Measurements from ENCODE around the gene SEPHS2. TPM values are rescaled to one million over a fixed set of nuclear protein-coding genes. Genes with fewer than 3 reads are reported as not detected.

Gene SEPHS2
- total RNA-seq, 1 experiment from 2014 or later: 52.6 TPM

- Histone ChIP-seq H3K56ac (ENCODE audit: insufficient read length, low read depth, low read length) (no peak within 1 kb of the TSS), H2BK12ac (ENCODE audit: insufficient read length, low read depth, low read length) (no peak within 1 kb of the TSS), H3K14ac (ENCODE audit: insufficient read depth, low read length) (peak within 1 kb of the TSS; percentile 87), H2BK120ac (ENCODE audit: low read depth, low read length, poor library complexity, severe bottlenecking) (no peak within 1 kb of the TSS), H3K4me1 (ENCODE audit: insufficient read depth, low read length) (no peaks in the 10 kb centered on the region), H3K9ac (ENCODE audit: extremely low read depth, insufficient read length, low read length) (peak within 1 kb of the TSS; percentile 60), H3T11ph (ENCODE audit: low read length) (no peak within 1 kb of the TSS), H4K8ac (replicated peaks; ENCODE audit: insufficient read length, low read depth, low read length) (no peak within 1 kb of the TSS), H4K5ac (ENCODE audit: insufficient read length, low read depth, low read length) (peak within 1 kb of the TSS; percentile 27), H4K91ac (ENCODE audit: insufficient read length, low read depth, low read length) (no peak within 1 kb of the TSS), H4K20me1 (ENCODE audit: control insufficient read depth, insufficient read depth, insufficient read length) (no peaks in the 10 kb centered on the region), H2AFZ (ENCODE audit: low read length) (peak within 1 kb of the TSS; percentile 78), H2AK5ac (ENCODE audit: insufficient read length, low read length) (no peak within 1 kb of the TSS), H3K4ac (ENCODE audit: low read depth, low read length) (no peak within 1 kb of the TSS; the same call in 1 of the 2 replicates), H3K23ac (ENCODE audit: insufficient read length, low read depth, low read length) (no peak within 1 kb of the TSS), H3K9me3 (ENCODE audit: control insufficient read depth, low read depth, low read length) (no peaks in the 10 kb centered on the region), H3K4me2 (ENCODE audit: insufficient read depth, insufficient read length, low read length) (peak within 1 kb of the TSS; percentile 87), H3K27ac (ENCODE audit: insufficient read length, low read depth, low read length) (no peak within 1 kb of the TSS), H3K23me2 (ENCODE audit: insufficient read length, low read depth, low read length, poor library complexity, severe bottlenecking) (peaks cover 9% of the 10 kb centered on the region), H3K27me3 (ENCODE audit: insufficient read depth, low read length) (no peaks in the 10 kb centered on the region), H2BK5ac (ENCODE audit: insufficient read length, low read length) (no peak within 1 kb of the TSS), H3K79me1 (ENCODE audit: insufficient read depth, low read depth, low read length, poor library complexity, severe bottlenecking) (peaks cover 8% of the 10 kb centered on the region), H2BK20ac (ENCODE audit: low read depth, low read length, poor library complexity, severe bottlenecking) (no peak within 1 kb of the TSS), H3K79me2 (ENCODE audit: insufficient read depth, low read length) (peaks cover 4% of the 10 kb centered on the region; the same call in 1 of the 2 replicates), H3K18ac (ENCODE audit: insufficient read length, low read depth, low read length) (peak within 1 kb of the TSS; percentile 85), H2BK15ac (ENCODE audit: low read depth, low read length) (no peak within 1 kb of the TSS)
- WGBS (ENCODE audit: extremely low coverage, insufficient read length, low lambda C conversion rate): no CpG with 5 or more reads among the region's 49 CpGs
- peaks cover 4 to 12% of the 10 kb centered on the region in 2 experiments; a peak in 3 of 4 replicates for H3K4me1 Mint-ChIP-seq
- no peak within 1 kb of the TSS for H3K4me3 Mint-ChIP-seq
- peak; percentile 91 for TF ChIP-seq CTCF (conservative IDR thresholded peaks at IDR 0.05)
- no peaks in the 10 kb centered on the region; a peak in 2 of 5 replicates for H3K9me3 Mint-ChIP-seq
- H3K36me3 Mint-ChIP-seq (ENCODE audit: insufficient read depth in 1 of 3, low read depth in 3 of 3): peaks cover 16 to 27% (median 22%) of the 10 kb centered on the region in 3 experiments
- H3K27me3 Mint-ChIP-seq (ENCODE audit: low read depth): peaks cover 26% of the 10 kb centered on the region
- H3K27ac Mint-ChIP-seq: peak within 1 kb of the TSS in 2 of 3 experiments; percentile 32 to 47; a peak in 2 of 7 replicates
- peak; percentile 98 for DNase-seq
Measured at GRCh38 chr16:30429678-30430427, 15.8 kb downstream of the SEPHS2 start, which contains the start of gene DCTPP1. DCTPP1 (minus strand) TSS chr16:30430030; CDS start chr16:30429980, 50 bp downstream.
